Kidney (tissue), 14 donors: ENCODE data around the gene IMMT. TPM values are rescaled to one million over a fixed set of nuclear protein-coding genes. Genes with fewer than 3 reads are reported as not detected.

Experiments
- DNase-seq, 5 donors: peaks; one replicate each; pipeline ENCODE4 v3.0.0-alpha.2; 2013 to 2020
- FAIRE-seq: peaks from 2 replicates; lab custom pipeline; 2012; peaks lifted over from hg19 to GRCh38; lab: Jason Lieb, UNC
- H3K27ac ChIP-seq, 2 donors: one replicate each; pipeline ENCODE4 v1.7.0; 2013; ENCODE audit warnings: low read depth in 2 of 2, low read length in 2 of 2, inconsistent platforms in 1 of 2
- H3K27me3 ChIP-seq: one replicate; pipeline ENCODE4 v1.7.1; 2013; ENCODE audit warnings: low read length, inconsistent platforms; ENCODE audit not compliant: control insufficient read depth, insufficient read depth
- H3K36me3 ChIP-seq, 3 donors: one replicate each; pipeline versions ENCODE4 v1.7.0 to v1.7.1; 2013; ENCODE audit warnings: low read length in 3 of 3, control low read depth in 1 of 3, inconsistent platforms in 1 of 3; ENCODE audit not compliant: insufficient read depth in 3 of 3, control insufficient read depth in 2 of 3
- H3K4me1 ChIP-seq, 3 donors: one replicate each; pipeline versions ENCODE4 v1.7.0 to v1.7.1; 2013; ENCODE audit warnings: low read length in 3 of 3, inconsistent platforms in 1 of 3, low read depth in 1 of 3; ENCODE audit not compliant: control insufficient read depth in 2 of 3, insufficient read depth in 2 of 3
- H3K4me3 ChIP-seq, 3 donors: one replicate each; pipeline versions ENCODE4 v1.7.0 to v1.8.1; 2013; ENCODE audit warnings: low read length in 3 of 3, control low read depth in 1 of 3, inconsistent platforms in 1 of 3
- H3K9ac ChIP-seq, 3 donors: one replicate each; pipeline versions ENCODE4 v1.7.0 to v1.7.1; 2013; ENCODE audit warnings: low read length in 3 of 3, control low read depth in 1 of 3, inconsistent platforms in 1 of 3
- H3K9me3 ChIP-seq, 3 donors: one replicate each; pipeline versions ENCODE4 v1.7.0 to v1.7.1; 2013; ENCODE audit warnings: low read length in 3 of 3, control low read depth in 1 of 3, inconsistent platforms in 1 of 3; ENCODE audit not compliant: control insufficient read depth in 2 of 3, insufficient read depth in 1 of 3
- intact Hi-C: fragments of 100-400 bp; cut with DNase I; formaldehyde crosslinking; loops from one replicate; pipeline ENCODE4 v1.11.1; 2022
- polyA plus RNA-seq: library from polyadenylated mRNA; stranded (reverse); fragments of 350-450 nt; fragmentation: Illumina TruSeq; extraction: RNeasy Lipid Tissue Mini Kit (QIAGEN cat#74804); gene quantifications from one replicate; pipeline ENCODE4 v1.2.3, GENCODE V29; 2014; ENCODE audit warnings: low read depth, low replicate concordance; ENCODE audit not compliant: insufficient read depth
- total RNA-seq: library from RNA; stranded (reverse); fragmentation: NEBNext Ultra II Directional; extraction: Animal tissue kit (Norgen Biotek cat#: 25700); gene quantifications from one replicate; pipeline ENCODE4 v1.2.1, GENCODE V29; 2021
- TF ChIP-seq, protein P1 (sequence below): IDR thresholded peaks from 3 replicates; pipeline ENCODE4 v1.5.1; 2012; ENCODE audit warnings: mild to moderate bottlenecking, moderate library complexity, borderline replicate concordance; ENCODE audit not compliant: insufficient read depth; ENCODE audit errors: extremely low read depth
- donor health status: control.
- donor health status: control.
- donor health status: control.
- donor health status: control.
- donor health status: control.
- donor health status: DM: yes; HTN: yes; CAD: no.
- donor health status: Normal renal cell carcinoma (clear cell type).

IMMT gene
- total and polyA plus RNA-seq, 2 donors from 2014 or later: 74.0 to 113 TPM

DNA sequence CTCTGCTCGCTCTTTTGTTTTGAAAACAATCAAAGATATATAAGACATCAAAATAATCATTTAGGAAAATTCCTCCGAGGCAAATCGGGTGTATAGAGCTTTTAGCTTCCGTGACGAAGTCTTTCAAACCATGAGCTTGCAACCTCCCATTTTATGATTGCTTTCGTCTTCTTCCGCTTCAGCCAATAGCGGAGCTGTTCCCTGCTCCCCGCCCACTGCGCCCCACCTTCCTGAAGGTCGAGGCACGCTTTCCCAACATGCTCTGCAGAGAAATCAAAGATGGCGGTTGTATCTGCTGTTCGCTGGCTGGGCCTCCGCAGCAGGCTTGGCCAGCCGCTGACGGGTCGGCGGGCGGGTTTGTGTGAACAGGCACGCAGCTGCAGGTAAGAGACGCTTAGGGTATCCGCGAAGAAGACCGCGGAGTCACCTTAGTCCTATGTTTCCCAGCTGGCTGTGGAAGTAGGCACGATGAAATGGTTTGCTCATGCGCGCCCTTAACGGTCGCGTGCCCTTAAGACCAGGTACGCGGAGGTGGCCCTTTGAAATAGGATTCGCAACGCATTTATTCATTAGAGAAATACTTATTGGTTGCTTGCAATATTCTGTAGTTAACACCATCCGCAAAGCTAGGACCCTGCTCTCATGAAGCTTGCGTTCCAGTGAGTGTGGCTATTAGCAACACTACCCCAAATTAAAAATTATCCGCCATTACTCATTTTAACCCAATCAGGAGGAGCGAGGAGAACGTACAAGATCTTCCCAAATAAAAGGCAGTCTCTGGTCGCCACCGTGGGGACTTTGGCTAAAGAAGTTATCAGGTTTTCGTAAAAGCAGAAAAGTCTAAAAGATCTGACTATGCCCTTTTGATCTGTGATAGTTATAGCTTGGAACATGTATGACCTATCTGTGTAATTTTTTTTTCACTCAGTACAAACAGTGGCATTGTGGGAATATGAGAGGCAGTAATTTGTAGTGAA is 89.0 kb downstream of the IMMT start, which contains the start of gene PTCD3:
PTCD3 (plus strand) TSS at position 267 of the 977 bp plus-strand sequence; CDS start at position 280, 13 bp downstream.
- Histone ChIP-seq H3K27ac (peak within 1 kb of the TSS; percentile 78 to 90), H3K36me3 (peaks cover 0 to 16% (median 9%) of the 10 kb centered on the region in 3 donors), H3K27me3 (no peaks in the 10 kb centered on the region), H3K9me3 (no peaks in the 10 kb centered on the region), H3K4me1 (peaks cover 0 to 11% (median 8%) of the 10 kb centered on the region in 3 donors), H3K4me3 (peak within 1 kb of the TSS; percentile 86 to 99 (median 94)), H3K9ac (peak within 1 kb of the TSS; percentile 62 to 92 (median 88))
- FAIRE-seq (peak; percentile 37), DNase-seq (peak; percentile 94 to 98 (median 97))
- TF ChIP-seq, protein P1, sequence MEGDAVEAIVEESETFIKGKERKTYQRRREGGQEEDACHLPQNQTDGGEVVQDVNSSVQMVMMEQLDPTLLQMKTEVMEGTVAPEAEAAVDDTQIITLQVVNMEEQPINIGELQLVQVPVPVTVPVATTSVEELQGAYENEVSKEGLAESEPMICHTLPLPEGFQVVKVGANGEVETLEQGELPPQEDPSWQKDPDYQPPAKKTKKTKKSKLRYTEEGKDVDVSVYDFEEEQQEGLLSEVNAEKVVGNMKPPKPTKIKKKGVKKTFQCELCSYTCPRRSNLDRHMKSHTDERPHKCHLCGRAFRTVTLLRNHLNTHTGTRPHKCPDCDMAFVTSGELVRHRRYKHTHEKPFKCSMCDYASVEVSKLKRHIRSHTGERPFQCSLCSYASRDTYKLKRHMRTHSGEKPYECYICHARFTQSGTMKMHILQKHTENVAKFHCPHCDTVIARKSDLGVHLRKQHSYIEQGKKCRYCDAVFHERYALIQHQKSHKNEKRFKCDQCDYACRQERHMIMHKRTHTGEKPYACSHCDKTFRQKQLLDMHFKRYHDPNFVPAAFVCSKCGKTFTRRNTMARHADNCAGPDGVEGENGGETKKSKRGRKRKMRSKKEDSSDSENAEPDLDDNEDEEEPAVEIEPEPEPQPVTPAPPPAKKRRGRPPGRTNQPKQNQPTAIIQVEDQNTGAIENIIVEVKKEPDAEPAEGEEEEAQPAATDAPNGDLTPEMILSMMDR: no peak
- intact Hi-C loops: no loop called here

DNA sequence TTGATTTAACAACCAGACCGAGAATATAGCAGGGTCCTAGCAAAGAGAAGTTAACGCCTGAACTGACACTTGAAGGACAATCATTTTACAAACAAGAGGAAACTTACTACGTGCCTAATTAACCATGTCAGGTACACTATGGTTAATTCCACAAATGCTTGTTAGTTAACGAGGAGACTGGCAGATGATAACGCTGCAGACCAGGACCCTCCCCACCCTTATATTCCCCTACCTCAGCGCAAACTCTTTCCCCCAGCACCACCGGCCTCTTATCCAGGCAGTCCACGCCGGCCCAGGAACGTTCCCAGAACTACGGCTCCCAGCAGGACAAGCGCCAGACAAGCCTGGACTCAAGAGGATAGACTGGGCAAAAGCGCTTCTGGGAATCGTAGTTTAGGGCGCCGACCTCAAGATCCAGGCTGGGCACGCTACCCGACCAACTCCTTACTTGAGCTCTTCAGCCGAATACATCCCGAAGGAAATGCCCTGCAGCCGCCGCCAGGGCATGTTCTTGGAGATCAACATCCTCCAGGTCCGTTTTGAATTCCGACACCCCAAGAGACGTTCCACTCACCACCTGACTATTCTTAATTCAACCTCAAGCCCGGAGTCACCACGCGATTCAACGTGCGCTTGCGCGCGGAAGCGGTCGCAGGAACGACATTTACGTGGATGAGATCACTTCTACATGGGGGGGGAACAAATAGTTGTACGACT is 89.9 kb downstream of the IMMT start, which contains the start of gene POLR1A:
POLR1A (minus strand) TSS at position 635 of the 717 bp plus-strand sequence; CDS start at position 525, 110 bp downstream.
- Histone ChIP-seq H3K9ac (peak within 1 kb of the TSS; percentile 62 to 92 (median 88)), H3K4me3 (peak within 1 kb of the TSS; percentile 86 to 99 (median 94)), H3K27ac (peak within 1 kb of the TSS; percentile 78 to 90), H3K4me1 (peaks cover 0 to 11% (median 8%) of the 10 kb centered on the region in 3 donors), H3K9me3 (no peaks in the 10 kb centered on the region), H3K27me3 (no peaks in the 10 kb centered on the region), H3K36me3 (peaks cover 0 to 11% (median 8%) of the 10 kb centered on the region in 3 donors)
- intact Hi-C loops: no loop called here
- DNase-seq (peak; percentile 88 to 98 (median 94)), FAIRE-seq (no peak)
- TF ChIP-seq, protein P1: no peak

DNA sequence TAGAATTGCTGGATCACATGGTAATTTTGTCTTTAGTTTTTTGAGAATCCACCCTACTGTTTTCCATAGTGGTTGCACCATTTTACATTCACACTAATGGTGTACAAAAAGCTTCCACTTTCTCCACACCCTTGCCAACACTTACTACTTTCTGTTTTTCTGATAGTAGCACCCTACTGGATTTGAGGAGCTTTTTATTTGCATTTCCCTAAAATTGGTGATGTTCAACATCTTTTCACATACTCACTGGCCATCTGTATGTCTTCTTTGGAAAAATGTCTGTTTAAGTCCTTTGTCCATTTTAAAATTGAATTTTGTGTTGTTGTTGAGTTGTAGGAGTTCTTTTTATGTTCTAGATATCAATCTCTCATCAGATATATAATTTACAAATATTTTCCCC is 93.1 kb downstream of the IMMT start:
- FAIRE-seq (no peak), DNase-seq (no peak)
- Histone ChIP-seq H3K4me1 (peaks cover 0 to 10% (median 3%) of the 10 kb centered on the region in 3 donors), H3K36me3 (peaks cover 2 to 10% (median 9%) of the 10 kb centered on the region in 3 donors), H3K9ac (no peak overlapping the region), H3K27me3 (no peaks in the 10 kb centered on the region), H3K4me3 (no peak overlapping the region), H3K9me3 (no peaks in the 10 kb centered on the region), H3K27ac (no peak overlapping the region)
- TF ChIP-seq, protein P1: no peak
- intact Hi-C loops: no loop called here
